HG03159 (cell line): Measurements from ENCODE around the gene EMC8.
"Not testable (repeated sequence)": the region's sequence is repeated elsewhere in the genome, so short reads cannot be mapped to it uniquely, and the experiment has no call there.

Source experiments
- ATAC-seq: cut with Tn5 transposase; IDR thresholded peaks from one replicate; pipeline ENCODE4 v1.9.1; 2021; ENCODE audit warnings: mild to moderate bottlenecking, moderate library complexity; ENCODE audit not compliant: unreplicated experiment

EMC8 gene

GRCh38 chr16:85799497-85800320, at the start of gene EMC8, which contains the start of gene COX4I1:
TSS of gene EMC8 (minus strand) at chr16:85799544. CDS start at chr16:85799295, 249 bp downstream.
TSS of gene COX4I1 (plus strand) at chr16:85799695. CDS start at chr16:85801206, 1,511 bp downstream.
- ATAC-seq: peak; percentile 76

- ATAC-seq: no peak
Measured at GRCh38 chr16:85848986-85849385, 49.6 kb upstream of the EMC8 start.

- ATAC-seq: no peak
Measured at GRCh38 chr16:85847681-85848601, 48.6 kb upstream of the EMC8 start.

- ATAC-seq: no peak
Measured at GRCh38 chr16:85847036-85847435, 47.7 kb upstream of the EMC8 start.

- ATAC-seq: no peak
Measured at GRCh38 chr16:85846461-85846860, 47.1 kb upstream of the EMC8 start.

- ATAC-seq: no peak
Measured at GRCh38 chr16:85845266-85845665, 45.9 kb upstream of the EMC8 start.

- ATAC-seq: no peak
Measured at GRCh38 chr16:85844786-85845185, 45.4 kb upstream of the EMC8 start.

GRCh38 chr16:85844169-85844481, 44.8 kb upstream of the EMC8 start:
- no peak for ATAC-seq

GRCh38 chr16:85843471-85844168, 44.3 kb upstream of the EMC8 start:
- ATAC-seq: no peak

- ATAC-seq: no peak
Measured at GRCh38 chr16:85842848-85843247, 43.5 kb upstream of the EMC8 start.

GRCh38 chr16:85842435-85842834, 43.1 kb upstream of the EMC8 start:
- no peak for ATAC-seq

- ATAC-seq: no peak
Measured at GRCh38 chr16:85840801-85841200, 41.5 kb upstream of the EMC8 start.

GRCh38 chr16:85840395-85840794, 41.1 kb upstream of the EMC8 start:
- ATAC-seq: no peak

- no peak for ATAC-seq
Measured at GRCh38 chr16:85839681-85840240, 40.4 kb upstream of the EMC8 start.

GRCh38 chr16:85838876-85839585, 39.7 kb upstream of the EMC8 start:
- no peak for ATAC-seq

GRCh38 chr16:85838381-85838780, 39.0 kb upstream of the EMC8 start:
- ATAC-seq: no peak

- not testable (repeated sequence) for ATAC-seq
Measured at GRCh38 chr16:85837654-85838053, 38.3 kb upstream of the EMC8 start.

GRCh38 chr16:85836706-85837582, 37.6 kb upstream of the EMC8 start:
- no peak for ATAC-seq

GRCh38 chr16:85835956-85836705, 36.8 kb upstream of the EMC8 start:
- no peak for ATAC-seq
